IMR-90 (cell line): ENCODE results near the gene SERPINB5. TPM values are rescaled to one million over a fixed set of nuclear protein-coding genes. Genes with fewer than 3 reads are reported as not detected.

Experiments
- ATAC-seq: fragments of 200-7000 bp; cut with Tn5 transposase; 2 replicates; pipeline ENCODE4 v1.9.1; 2020; ENCODE audit warnings: low read depth, mild to moderate bottlenecking, moderate library complexity
- BruUV-seq: library from RNA; stranded (reverse); fragments of 400-500 nt; replicated peaks from 2 replicates; lab custom pipeline; 2021; lab: Mats Ljungman, UMichigan
- CTCF ChIA-PET: fragments of 300-600 bp; formaldehyde crosslinking; extraction: SDS; loops from one replicate; lab custom pipeline; 2021; ENCODE audit warnings: antibody characterized with exemption; lab: Yijun Ruan, JAX
- POLR2A ChIA-PET: fragments of 300-600 bp; sonication (Branson Sonifier 250); formaldehyde crosslinking; loops from one replicate; lab custom pipeline; 2022; ENCODE audit warnings: antibody characterized with exemption; ENCODE audit not compliant: unreplicated experiment; lab: Charles Lee
- DNase-seq: peaks from one replicate; pipeline ENCODE4 v3.0.0; 2013
- H2AFZ ChIP-seq: replicated peaks from 2 replicates; pipeline ENCODE3; 2013; ENCODE audit warnings: low read length, mild to moderate bottlenecking; ENCODE audit not compliant: poor library complexity
- H2AK5ac ChIP-seq: 2 replicates; pipeline ENCODE4 v1.6.1; 2013; ENCODE audit warnings: low read depth, low read length, inconsistent platforms
- H2AK9ac ChIP-seq: replicated peaks from 2 replicates; pipeline ENCODE3; 2013; ENCODE audit warnings: mild to moderate bottlenecking, low read depth, low read length, moderate library complexity; ENCODE audit not compliant: poor library complexity
- H2BK120ac ChIP-seq: 2 replicates; pipeline ENCODE4 v1.6.1; 2013; ENCODE audit warnings: low read depth, low read length, inconsistent platforms
- H2BK15ac ChIP-seq: 3 replicates; pipeline ENCODE4 v1.6.1; 2013; ENCODE audit warnings: low read depth, low read length, inconsistent platforms
- H2BK20ac ChIP-seq: 2 replicates; pipeline ENCODE4 v1.6.1; 2013; ENCODE audit warnings: low read depth, mild to moderate bottlenecking, inconsistent platforms, low read length, moderate library complexity
- H2BK5ac ChIP-seq: 2 replicates; pipeline ENCODE4 v1.6.1; 2013; ENCODE audit warnings: mild to moderate bottlenecking, low read depth, low read length, inconsistent platforms; ENCODE audit not compliant: poor library complexity, severe bottlenecking
- H3K14ac ChIP-seq: replicated peaks from 2 replicates; pipeline ENCODE4 v1.6.1; 2013; ENCODE audit warnings: low read depth, low read length, inconsistent platforms
- H3K18ac ChIP-seq: 2 replicates; pipeline ENCODE4 v1.6.1; 2013; ENCODE audit warnings: low read depth, low read length, control low read depth
- H3K23ac ChIP-seq: 2 replicates; pipeline ENCODE4 v1.6.1; 2013; ENCODE audit warnings: low read depth, low read length, inconsistent platforms
- H3K27ac ChIP-seq: 2 replicates; pipeline ENCODE4 v1.5.1; 2013; ENCODE audit warnings: mild to moderate bottlenecking, control low read depth, low read length; ENCODE audit not compliant: insufficient read depth
- H3K27me3 ChIP-seq: 2 replicates; pipeline ENCODE4 v1.6.1; 2013; ENCODE audit warnings: low read length; ENCODE audit not compliant: control insufficient read depth, insufficient read depth
- H3K36me3 ChIP-seq: 2 replicates; pipeline ENCODE4 v1.6.1; 2013; ENCODE audit warnings: low read length, mixed read lengths; ENCODE audit not compliant: control insufficient read depth, insufficient read depth
- H3K4ac ChIP-seq: 2 replicates; pipeline ENCODE4 v1.6.1; 2013; ENCODE audit warnings: low read depth, low read length, inconsistent platforms
- H3K4me1 ChIP-seq: 2 replicates; pipeline ENCODE4 v1.6.1; 2013; ENCODE audit warnings: low read length, mixed read lengths; ENCODE audit not compliant: control insufficient read depth, insufficient read depth
- H3K4me2 ChIP-seq: 2 replicates; pipeline ENCODE4 v1.6.1; 2013; ENCODE audit warnings: low read depth, mild to moderate bottlenecking, control low read depth, low read length, moderate library complexity
- H3K4me3 ChIP-seq: 2 replicates; pipeline ENCODE4 v1.5.1; 2013; ENCODE audit warnings: low read depth, mild to moderate bottlenecking, control low read depth, low read length, moderate library complexity; ENCODE audit not compliant: insufficient read depth
- H3K56ac ChIP-seq: 2 replicates; pipeline ENCODE4 v1.6.1; 2013; ENCODE audit warnings: low read length, inconsistent platforms; ENCODE audit not compliant: insufficient read depth; ENCODE audit errors: extremely low read depth
- H3K79me1 ChIP-seq, 2 experiments: 2 replicates each; pipeline ENCODE4 v1.6.1; 2013; ENCODE audit warnings: low read length in 2 of 2, inconsistent platforms in 1 of 2, low read depth in 1 of 2
- H3K9ac ChIP-seq: 2 replicates; pipeline ENCODE4 v1.6.1; 2013; ENCODE audit warnings: low read depth, low read length, control low read depth
- H3K9me1 ChIP-seq: 2 replicates; pipeline ENCODE4 v1.6.1; 2013; ENCODE audit warnings: low read length, inconsistent platforms; ENCODE audit not compliant: insufficient read depth
- H3K9me3 ChIP-seq: 2 replicates; pipeline ENCODE4 v1.6.1; 2013; ENCODE audit warnings: low read length; ENCODE audit not compliant: control insufficient read depth, insufficient read depth
- H4K20me1 ChIP-seq: 2 replicates; pipeline ENCODE4 v1.6.1; 2013; ENCODE audit warnings: low read length, inconsistent platforms; ENCODE audit not compliant: insufficient read depth
- H4K5ac ChIP-seq: 2 replicates; pipeline ENCODE4 v1.6.1; 2013; ENCODE audit warnings: mild to moderate bottlenecking, low read depth, low read length, control low read depth
- H4K8ac ChIP-seq, 2 experiments: 2 replicates each; pipeline ENCODE4 v1.6.1; 2013; ENCODE audit warnings: low read depth in 2 of 2, low read length in 2 of 2, control low read depth in 1 of 2, inconsistent platforms in 1 of 2
- H4K91ac ChIP-seq: 2 replicates; pipeline ENCODE4 v1.6.1; 2013; ENCODE audit warnings: low read depth, low read length, inconsistent platforms; ENCODE audit not compliant: insufficient read depth
- BHLHE40 ChIP-seq: fragments of 150-350 bp; IDR thresholded peaks from 2 replicates; pipeline ENCODE4 v1.6.1; 2016; ENCODE audit warnings: mild to moderate bottlenecking, low read depth, low read length
- CHD1 ChIP-seq: IDR thresholded peaks from 2 replicates; pipeline ENCODE4 v1.6.1; 2012; ENCODE audit warnings: low read depth, low read length, improper control_type of control experiment
- ELK1 ChIP-seq: fragments of 150-350 bp; IDR thresholded peaks from 2 replicates; pipeline ENCODE4 v1.6.1; 2016; ENCODE audit warnings: low read depth, mild to moderate bottlenecking, low read length, moderate library complexity, borderline replicate concordance
- FOS ChIP-seq: fragments of 150-350 bp; IDR thresholded peaks from 2 replicates; pipeline ENCODE4 v1.6.1; 2016; ENCODE audit warnings: low read depth, low read length
- MAZ ChIP-seq: IDR thresholded peaks from 2 replicates; pipeline ENCODE4 v1.6.1; 2012; ENCODE audit warnings: low read depth, mild to moderate bottlenecking, low read length, improper control_type of control experiment, moderate library complexity, borderline replicate concordance
- MXI1 ChIP-seq: IDR thresholded peaks from 2 replicates; pipeline ENCODE4 v1.6.1; 2012; ENCODE audit warnings: low read depth, mild to moderate bottlenecking, low read length, moderate library complexity, borderline replicate concordance
- NFE2L2 ChIP-seq: fragments of 150-350 bp; IDR thresholded peaks from 2 replicates; pipeline ENCODE4 v1.6.1; 2016; ENCODE audit warnings: low read depth, mild to moderate bottlenecking, low read length
- POLR2A ChIP-seq: IDR thresholded peaks from 2 replicates; pipeline ENCODE4 v1.6.1; 2012; ENCODE audit warnings: mild to moderate bottlenecking, low read depth, low read length
- RAD21 ChIP-seq: IDR thresholded peaks from 2 replicates; pipeline ENCODE4 v1.6.1; 2012; ENCODE audit warnings: low read length, improper control_type of control experiment
- RCOR1 ChIP-seq: IDR thresholded peaks from 2 replicates; pipeline ENCODE4 v1.6.1; 2012; ENCODE audit warnings: mild to moderate bottlenecking, low read length, improper control_type of control experiment; ENCODE audit not compliant: insufficient replicate concordance
- RFX5 ChIP-seq: IDR thresholded peaks from 2 replicates; pipeline ENCODE4 v1.8.0; 2012; ENCODE audit warnings: low read depth, mild to moderate bottlenecking, low read length, moderate library complexity
- SMC3 ChIP-seq: fragments of 150-350 bp; IDR thresholded peaks from 2 replicates; pipeline ENCODE4 v1.6.1; 2016; ENCODE audit warnings: low read depth, mild to moderate bottlenecking, antibody characterized with exemption, low read length, moderate library complexity
- USF2 ChIP-seq: fragments of 150-350 bp; IDR thresholded peaks from 2 replicates; pipeline ENCODE4 v1.6.1; 2017; ENCODE audit warnings: mild to moderate bottlenecking, antibody characterized with exemption, low read length, low read depth
- WGBS, 2 experiments: methylation state at CpG; one replicate each; pipeline versions ENCODE4 v1.1.5 to v1.1.7; 2013; ENCODE audit warnings: missing lambda C conversion rate in 2 of 2; ENCODE audit not compliant: insufficient read length in 1 of 2; ENCODE audit errors: extremely low coverage in 2 of 2; 5-methylcytosine and 5-hydroxymethylcytosine counted together
- dilution Hi-C: fragments of 300-500 bp; cut with HindIII; formaldehyde crosslinking; loops from one replicate; pipeline ENCODE4 v1.14.3; 2018; ENCODE audit warnings: low sequenced_read_pairs; ENCODE audit not compliant: unreplicated experiment
- in situ Hi-C: fragments of 300-500 bp; cut with MboI; formaldehyde crosslinking; loops from 3 replicates; pipeline ENCODE4 v1.14.3; 2019; ENCODE audit warnings: low sequenced_read_pairs, inconsistent platforms, mixed read lengths
- intact Hi-C: fragments of 100-400 bp; cut with micrococcal nuclease; formaldehyde crosslinking; loops from 2 replicates; pipeline ENCODE4 v1.10.0; 2022
- polyA plus RNA-seq, 3 experiments: library from polyadenylated mRNA; depleted of rRNA; stranded (reverse); fragments of >200 nt; gene quantifications; 2 replicates each; pipeline ENCODE4 v1.2.3, GENCODE V29; 2012; ENCODE audit warnings: low replicate concordance in 1 of 3
- total RNA-seq: library from RNA; depleted of rRNA; stranded (reverse); fragments of >200 nt; gene quantifications from 2 replicates; pipeline ENCODE4 v1.2.3, GENCODE V29; 2012

The SERPINB5 gene
- total and polyA plus RNA-seq, 2 of the 4 experiments (the other 2 are of a cell fraction) = not detected

- no peaks in the 10 kb centered on the region for H3K36me3 ChIP-seq
- H2BK15ac ChIP-seq = no peak overlapping the region
- no TSS peak for BruUV-seq
- POLR2A ChIA-PET = no interaction called here
- H3K4ac ChIP-seq = no peak overlapping the region
- no peaks in the 10 kb centered on the region for H3K9me1 ChIP-seq
- no peak overlapping the region for H3K4me2 ChIP-seq
- H3K79me1 ChIP-seq = no peaks in the 10 kb centered on the region
- H3K23ac ChIP-seq = no peak overlapping the region
- intact Hi-C loops (no loop called here), in situ Hi-C loops (no loop called here), dilution Hi-C loops (no loop called here)
- H2AK5ac ChIP-seq = no peak overlapping the region
- H4K8ac ChIP-seq = no peak overlapping the region
- no peak overlapping the region for H2AFZ ChIP-seq
- no peak overlapping the region for H2BK20ac ChIP-seq
- no peak overlapping the region for H2AK9ac ChIP-seq
- no peak overlapping the region for H3K27ac ChIP-seq
- no peak overlapping the region for H4K5ac ChIP-seq
- TF ChIP-seq USF2 = no peak
- no peak for TF ChIP-seq SMC3
- no peak for TF ChIP-seq POLR2A
- TF ChIP-seq RAD21 = no peak
- no peak for TF ChIP-seq BHLHE40
- no peak for TF ChIP-seq CHD1
- no peak for TF ChIP-seq NFE2L2
- no peak for TF ChIP-seq ELK1
- no peak for TF ChIP-seq FOS
- TF ChIP-seq MXI1 = no peak
- no peak for TF ChIP-seq RCOR1
- no peak for TF ChIP-seq RFX5
- TF ChIP-seq MAZ = no peak
- H3K9ac ChIP-seq = no peak overlapping the region
- no peak overlapping the region for H4K91ac ChIP-seq
- no peaks in the 10 kb centered on the region for H3K9me3 ChIP-seq
- H3K4me3 ChIP-seq = no peak overlapping the region
- no peak overlapping the region for H3K18ac ChIP-seq
- DNase-seq (no peak), ATAC-seq (no peak)
- WGBS, 2 experiments = no CpG with 5 or more reads among the region's 3 CpGs
- no peaks in the 10 kb centered on the region for H3K4me1 ChIP-seq
- H3K56ac ChIP-seq = no peak overlapping the region
- no peak overlapping the region for H2BK120ac ChIP-seq
- no peak overlapping the region for H2BK5ac ChIP-seq
- no peak overlapping the region for H3K14ac ChIP-seq
- no peaks in the 10 kb centered on the region for H4K20me1 ChIP-seq
- peaks cover 6% of the 10 kb centered on the region for H3K27me3 ChIP-seq
- CTCF ChIA-PET = interaction anchor here (2.5 kb wide), 1 partner anchor 10 kb away, joined by 8 read pairs; no protein-coding TSS in a partner anchor
These were observed 31.8 kb downstream of the SERPINB5 start for GRCh38 chr18:63508596-63508995.
